BJ (cell line): ENCODE measurements around the gene CTAGE9. TPM values are rescaled to one million over a fixed set of nuclear protein-coding genes. Genes with fewer than 3 reads are reported as not detected.
"Not testable (repeated sequence)": the region's sequence is repeated elsewhere in the genome, so short reads cannot be mapped to it uniquely, and the experiment has no call there.

Experiments used
- CTCF ChIA-PET: fragments of 350-600 bp; formaldehyde crosslinking; extraction: SDS; loops from one replicate; lab custom pipeline; 2021; ENCODE audit warnings: antibody characterized with exemption, inconsistent platforms; lab: Yijun Ruan, JAX
- POLR2A ChIA-PET: fragments of 300-600 bp; sonication (Branson Sonifier 250); formaldehyde crosslinking; extraction: SDS; loops from one replicate; lab custom pipeline; 2021; ENCODE audit warnings: antibody characterized with exemption; lab: Charles Lee
- DNase-seq: peaks from one replicate; pipeline ENCODE4 v3.0.0-alpha.2; 2011; ENCODE audit warnings: low read depth
- H3K27me3 ChIP-seq: 2 replicates; pipeline ENCODE4 v1.6.0; 2011; ENCODE audit warnings: low read length; ENCODE audit not compliant: control insufficient read depth, insufficient read depth
- H3K36me3 ChIP-seq: 2 replicates; pipeline ENCODE4 v1.5.1; 2011; ENCODE audit warnings: low read length; ENCODE audit not compliant: control insufficient read depth, insufficient read depth
- H3K4me3 ChIP-seq: 2 replicates; pipeline ENCODE4 v1.5.1; 2011; ENCODE audit warnings: low read depth, mild to moderate bottlenecking, control low read depth, low read length
- CTCF ChIP-seq: IDR thresholded peaks from 2 replicates; pipeline ENCODE4 v1.5.1; 2011; ENCODE audit warnings: low read depth, mild to moderate bottlenecking, control low read depth, inconsistent platforms, low read length, moderate library complexity; ENCODE audit not compliant: insufficient read depth
- polyA plus RNA-seq: library from polyadenylated mRNA; depleted of rRNA; stranded (reverse); fragments of >200 nt; gene quantifications from 2 replicates; pipeline ENCODE4 v1.2.3, GENCODE V29; 2011

CTAGE9 gene
- polyA plus RNA-seq, 1 experiment, result not detected

- CTCF ChIA-PET, result interaction anchor here (0.8 to 1.1 kb wide), 2 partner anchors 198 to 562 kb away, joined by 3 to 4 read pairs; no protein-coding TSS in a partner anchor
- POLR2A ChIA-PET, result no interaction called here
Measured at GRCh38 chr6:131717836-131718542, 7.2 kb upstream of the CTAGE9 start.

GRCh38 chr6:131715567-131715966, 4.8 kb upstream of the CTAGE9 start:
- CTCF ChIA-PET, H3K27me3 ChIP-seq, DNase-seq, H3K36me3 ChIP-seq, H3K4me3 ChIP-seq, POLR2A ChIA-PET: not testable (repeated sequence)

More at GRCh38 chr6:131717836-131718542, 7.2 kb upstream of the CTAGE9 start:
- no peaks in the 10 kb centered on the region for H3K36me3 ChIP-seq
- no peak for DNase-seq
- H3K27me3 ChIP-seq, result no peaks in the 10 kb centered on the region
- no peak for TF ChIP-seq CTCF
- no peak overlapping the region for H3K4me3 ChIP-seq

- H3K4me3 ChIP-seq, DNase-seq, H3K27me3 ChIP-seq, H3K36me3 ChIP-seq, CTCF ChIA-PET, POLR2A ChIA-PET: not testable (repeated sequence)
Measured at GRCh38 chr6:131703905-131704304, 6.9 kb downstream of the CTAGE9 start.

GRCh38 chr6:131700851-131701250, 10.0 kb downstream of the CTAGE9 start:
- H3K36me3 ChIP-seq, H3K4me3 ChIP-seq, H3K27me3 ChIP-seq, CTCF ChIA-PET, DNase-seq, POLR2A ChIA-PET: not testable (repeated sequence)

GRCh38 chr6:131696956-131697355, 13.9 kb downstream of the CTAGE9 start:
- H3K4me3 ChIP-seq, result no peak overlapping the region
- no peak for TF ChIP-seq CTCF
- no peak for DNase-seq

GRCh38 chr6:131694832-131695426, 15.9 kb downstream of the CTAGE9 start:
- Histone ChIP-seq H3K27me3 (no peaks in the 10 kb centered on the region), H3K4me3 (no peak overlapping the region), H3K36me3 (no peaks in the 10 kb centered on the region)
- peak; percentile 18 for DNase-seq
- ChIA-PET CTCF (interaction anchor here (0.6 to 5.4 kb wide), 43 partner anchors 9 to 605 kb away, joined by 3 to 144 read pairs (median 4); partner anchors contain the start of gene ENPP1), POLR2A (no interaction called here)
- TF ChIP-seq CTCF, result peak; percentile 93

More at GRCh38 chr6:131696956-131697355, 13.9 kb downstream of the CTAGE9 start:
- ChIA-PET CTCF (interaction anchor here (1.4 to 5.4 kb wide), 4 partner anchors 91 to 221 kb away, joined by 3 to 144 read pairs (median 32); no protein-coding TSS in a partner anchor), POLR2A (no interaction called here)
- Histone ChIP-seq H3K27me3 (no peaks in the 10 kb centered on the region), H3K36me3 (no peaks in the 10 kb centered on the region)
